NCI-H128 (cell line): ENCODE measurements around the gene SLC25A13.

ENCODE experiments used
- DNase-seq: peaks from one replicate; lab custom pipeline; 2025; ENCODE audit not compliant: unreplicated experiment; lab: John Stamatoyannopoulos, UW

Gene SLC25A13

DNA sequence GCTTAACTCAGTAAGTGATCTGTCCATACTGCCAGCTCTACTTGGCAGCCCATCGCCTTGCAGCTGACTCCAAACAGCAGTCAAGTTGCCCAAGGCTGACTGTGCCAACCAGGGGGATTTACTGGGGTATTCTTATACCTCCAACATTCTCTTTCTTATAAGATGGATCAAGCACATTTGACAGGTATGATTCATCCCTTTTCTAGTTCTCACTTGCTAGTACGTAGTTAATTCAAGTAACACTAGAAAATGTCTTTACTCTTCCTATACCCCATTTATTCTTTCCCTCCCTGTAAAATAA lies 77.0 kb downstream of the SLC25A13 start:
- DNase-seq: no peak

DNA sequence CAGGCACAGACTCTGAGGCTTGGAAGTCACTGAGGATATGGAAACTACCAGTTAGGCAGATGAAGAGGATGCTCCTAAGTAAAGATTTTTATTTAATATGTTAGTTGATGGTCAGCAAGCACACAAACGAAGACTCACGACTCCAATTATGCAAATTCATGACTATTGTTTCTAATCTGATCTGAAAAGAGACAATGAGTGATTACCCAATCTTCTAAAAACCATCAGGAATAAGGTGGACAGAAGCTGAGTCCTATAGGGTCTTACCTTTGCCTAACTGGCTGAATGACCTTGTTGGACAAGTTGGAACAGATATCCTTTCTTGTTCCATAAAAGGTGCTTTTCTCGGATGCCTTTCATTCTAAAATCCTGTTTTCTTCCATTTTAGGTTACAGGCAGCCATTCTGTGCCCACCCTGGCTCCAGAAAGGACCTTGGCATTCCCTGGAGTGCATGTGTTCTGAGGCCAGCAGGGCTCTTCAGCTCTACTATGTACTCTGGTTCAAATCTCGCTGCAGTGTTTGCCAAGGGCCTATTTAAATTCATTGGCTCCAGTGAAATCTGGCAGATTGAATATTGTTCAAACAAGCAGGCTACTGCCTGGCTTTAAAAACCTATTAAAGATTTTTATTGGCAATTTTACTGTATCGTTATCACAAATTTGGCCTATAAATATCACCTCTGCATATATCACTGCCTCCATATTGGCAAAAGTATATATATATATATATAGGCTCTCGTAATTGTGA lies 77.5 kb downstream of the SLC25A13 start:
- no peak for DNase-seq

DNA sequence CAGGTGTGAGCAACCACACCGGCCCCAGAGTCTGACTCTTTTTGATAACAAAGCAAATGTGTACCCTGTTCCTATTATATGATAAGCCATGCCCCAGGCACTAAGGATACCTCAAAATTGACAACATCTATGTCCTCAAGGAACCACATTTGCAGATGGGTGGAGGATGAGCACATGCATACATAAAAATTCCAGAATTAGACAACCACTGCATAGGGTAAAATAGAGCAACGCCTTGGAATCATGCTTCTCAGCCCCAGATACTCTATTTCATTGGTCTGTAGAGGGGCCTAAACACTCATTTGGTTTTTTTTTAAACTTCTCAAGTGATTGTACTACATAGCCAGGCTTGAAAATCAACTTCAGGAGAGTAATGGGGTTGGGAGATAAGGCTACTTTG lies 78.7 kb downstream of the SLC25A13 start:
- no peak for DNase-seq

DNA sequence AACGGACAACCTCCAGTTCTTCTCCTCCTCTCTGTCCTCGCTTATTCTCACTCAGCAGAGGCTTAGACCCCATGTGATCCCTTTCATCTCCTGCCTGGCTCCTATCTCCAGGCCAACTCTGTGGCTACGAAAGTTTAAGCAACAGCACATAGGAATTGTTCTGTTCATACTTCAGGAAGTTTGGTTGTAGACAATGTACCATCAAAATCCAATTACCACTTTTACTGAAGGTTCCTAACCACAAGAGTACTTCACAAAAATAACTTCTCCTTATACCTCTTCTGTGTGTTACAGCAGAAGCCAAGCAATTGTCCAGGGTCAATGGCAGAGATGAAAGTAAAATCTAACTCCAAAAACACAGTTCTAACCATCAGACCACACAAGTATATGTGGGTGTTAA lies 80.0 kb downstream of the SLC25A13 start:
- DNase-seq: no peak

DNA sequence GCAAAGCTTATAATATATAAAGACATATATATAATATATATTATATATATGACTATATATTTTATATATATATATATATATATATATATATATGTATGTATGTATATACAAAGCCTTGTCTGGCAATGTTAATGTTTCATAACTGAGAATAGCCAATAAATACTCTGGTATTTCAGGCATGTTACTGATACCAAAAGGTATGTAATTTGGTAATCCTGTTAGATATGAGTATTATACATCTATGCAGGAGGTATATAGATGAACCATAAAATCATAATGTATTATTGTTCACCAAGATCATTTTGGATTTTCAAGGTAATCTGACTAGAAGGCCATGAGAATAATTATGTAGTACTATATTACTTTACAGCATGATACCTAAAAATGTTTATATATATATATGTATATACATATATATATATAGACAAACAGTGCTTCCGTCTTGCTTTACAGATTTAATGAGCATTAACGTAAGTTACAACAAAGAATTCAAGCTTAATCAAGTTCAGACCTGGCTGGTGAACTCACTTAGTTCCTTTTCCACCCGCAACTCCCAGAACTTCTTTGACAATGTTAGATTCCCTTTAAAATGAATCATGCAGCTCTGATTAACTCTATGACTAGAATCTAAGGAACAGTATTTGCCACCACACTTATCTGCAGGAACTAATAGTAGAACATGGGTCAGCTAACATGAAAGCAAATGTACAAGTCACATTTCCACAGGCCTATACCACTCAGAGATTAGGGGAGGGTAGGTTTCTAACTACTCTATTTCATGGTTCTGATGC lies 82.7 kb downstream of the SLC25A13 start:
- DNase-seq: no peak

DNA sequence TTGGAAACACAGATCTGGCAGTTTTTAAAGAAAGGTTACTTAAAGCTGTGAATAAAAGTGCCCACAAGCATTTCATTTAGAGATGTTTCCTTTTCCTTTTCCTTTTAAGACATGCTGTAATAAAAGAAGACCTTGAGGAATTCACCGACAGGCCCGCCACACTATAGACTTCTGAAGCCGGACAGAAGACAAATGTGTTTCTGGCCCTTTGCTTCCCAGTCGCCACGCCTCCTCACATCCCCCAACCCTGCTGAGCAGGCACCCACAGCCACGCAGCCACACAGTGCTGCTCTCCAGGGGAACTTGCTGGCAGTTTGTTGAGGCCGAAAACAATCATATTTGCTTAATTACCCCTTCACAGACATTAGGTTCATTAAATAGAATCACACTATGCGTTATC lies 83.4 kb downstream of the SLC25A13 start:
- DNase-seq: no peak

DNA sequence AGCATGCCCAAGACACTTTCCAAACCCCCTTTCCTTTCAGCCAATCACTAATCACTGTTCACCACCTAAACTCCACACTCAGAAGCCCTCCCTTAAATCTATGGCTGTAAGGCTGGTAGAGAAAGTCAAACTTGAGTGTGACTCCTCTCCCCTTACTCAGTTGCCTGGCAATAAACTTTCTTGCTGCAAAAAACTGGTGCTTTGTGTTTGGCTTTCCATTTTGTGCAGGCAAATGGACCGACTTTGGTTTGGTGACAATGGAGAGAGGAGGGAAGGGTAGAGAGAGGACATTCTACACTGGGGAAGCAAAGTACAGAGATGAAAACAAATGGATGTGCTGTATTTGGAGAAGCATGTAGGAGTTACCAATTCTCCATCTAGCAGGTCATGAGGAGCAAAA lies 84.9 kb downstream of the SLC25A13 start:
- no peak for DNase-seq

DNA sequence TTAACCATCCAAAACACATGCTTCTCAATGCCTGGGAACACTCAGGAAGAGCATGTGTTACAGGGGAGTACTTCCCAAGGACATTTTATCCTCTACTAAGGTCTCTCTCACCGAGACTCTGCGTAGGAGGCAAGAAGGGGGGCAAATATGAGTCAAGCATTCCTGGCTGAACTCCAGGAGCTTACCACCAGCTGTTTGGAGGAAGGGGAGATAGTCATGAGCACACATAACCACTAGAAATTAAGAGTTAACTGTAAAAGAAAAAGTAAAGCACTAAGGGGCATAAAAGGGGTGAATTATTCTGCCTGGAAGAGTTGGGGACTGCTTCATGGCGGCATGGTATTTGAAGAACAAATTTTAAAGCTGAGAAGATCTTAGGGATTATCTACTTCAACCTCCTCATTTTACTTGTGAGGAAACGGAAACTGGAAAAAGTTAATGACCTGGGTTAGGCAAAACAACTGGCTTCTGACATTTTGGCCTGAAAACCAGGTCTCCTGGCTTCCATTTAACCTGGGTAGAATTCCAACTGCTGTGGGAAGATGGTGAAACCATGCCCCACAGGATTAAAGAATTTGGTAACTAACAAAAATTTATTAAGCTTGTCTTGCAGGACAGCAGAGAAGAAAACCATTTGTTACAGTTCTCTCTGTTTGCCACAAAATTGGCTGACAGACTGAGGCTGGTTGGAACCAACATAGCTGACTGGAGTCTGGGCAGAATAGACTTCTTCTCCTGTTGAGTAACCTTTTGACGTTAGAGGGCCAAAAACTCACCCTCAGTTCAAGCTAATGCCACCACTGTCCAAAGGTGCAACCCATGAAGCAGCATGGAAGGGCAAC lies 85.5 kb downstream of the SLC25A13 start:
- DNase-seq: no peak

DNA sequence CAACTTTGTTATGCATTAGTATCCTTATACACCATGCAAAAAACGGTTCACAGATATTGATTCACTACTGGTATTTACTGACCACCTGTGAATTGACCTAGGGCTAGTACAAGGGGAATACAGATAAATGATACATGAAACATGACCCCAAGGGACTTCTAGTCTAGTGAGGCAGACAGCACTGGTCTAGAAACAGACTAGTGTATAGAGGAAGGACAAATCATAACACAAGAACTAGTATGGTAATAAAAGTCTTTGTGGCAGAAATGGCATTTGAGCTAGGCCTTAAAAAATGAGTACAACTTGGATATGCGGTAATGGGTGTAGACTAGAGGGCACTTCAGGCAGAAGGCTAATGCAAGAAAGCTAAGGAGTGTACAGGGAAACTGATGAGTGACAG lies 86.6 kb downstream of the SLC25A13 start:
- no peak for DNase-seq

DNA sequence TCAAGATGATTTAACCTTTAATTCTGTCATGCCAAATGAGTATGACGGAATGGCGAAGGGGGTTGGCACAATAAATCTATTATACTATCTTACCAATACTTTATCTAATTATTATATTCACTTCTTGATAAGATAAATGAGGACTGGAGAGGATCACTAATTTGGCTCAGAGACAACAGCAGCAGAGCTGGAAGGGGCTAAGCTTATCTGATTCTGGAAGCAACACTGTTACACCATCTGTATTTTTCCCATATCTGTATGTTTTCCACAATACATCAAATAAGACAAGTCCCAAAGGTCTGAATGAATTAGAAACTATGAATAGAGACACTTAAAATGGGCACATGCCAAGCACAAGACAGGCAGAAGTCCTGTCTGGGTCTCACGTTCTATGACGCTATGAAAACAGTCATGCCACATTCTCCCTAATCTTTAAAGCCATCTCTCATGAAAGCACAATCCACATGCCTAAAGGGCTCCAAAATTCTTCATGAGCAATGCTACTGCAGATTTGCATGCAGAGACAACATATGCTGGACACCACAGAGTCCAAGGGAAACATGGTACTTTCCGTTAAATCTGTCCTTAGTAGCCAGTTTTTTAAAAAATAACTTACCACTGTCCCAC lies 88.3 kb downstream of the SLC25A13 start:
- no peak for DNase-seq

DNA sequence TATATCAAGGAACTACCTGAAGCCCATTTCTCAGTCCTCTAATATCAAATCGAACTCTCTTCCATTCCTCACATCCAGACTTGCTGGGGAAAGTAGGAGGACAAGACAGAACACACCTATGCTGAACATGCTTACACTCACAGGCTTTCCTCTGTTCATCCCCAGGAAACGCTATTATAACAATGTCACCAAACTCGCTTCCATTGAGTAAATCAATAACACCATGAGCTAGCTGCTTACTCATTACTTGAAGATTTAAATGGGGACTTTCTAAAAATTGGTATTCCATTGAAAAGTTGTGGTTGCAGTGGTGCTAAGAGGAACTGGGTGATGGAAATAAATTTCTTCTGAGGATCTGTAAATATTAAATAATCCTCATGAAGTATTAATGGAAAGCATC lies 88.8 kb downstream of the SLC25A13 start:
- DNase-seq: no peak

DNA sequence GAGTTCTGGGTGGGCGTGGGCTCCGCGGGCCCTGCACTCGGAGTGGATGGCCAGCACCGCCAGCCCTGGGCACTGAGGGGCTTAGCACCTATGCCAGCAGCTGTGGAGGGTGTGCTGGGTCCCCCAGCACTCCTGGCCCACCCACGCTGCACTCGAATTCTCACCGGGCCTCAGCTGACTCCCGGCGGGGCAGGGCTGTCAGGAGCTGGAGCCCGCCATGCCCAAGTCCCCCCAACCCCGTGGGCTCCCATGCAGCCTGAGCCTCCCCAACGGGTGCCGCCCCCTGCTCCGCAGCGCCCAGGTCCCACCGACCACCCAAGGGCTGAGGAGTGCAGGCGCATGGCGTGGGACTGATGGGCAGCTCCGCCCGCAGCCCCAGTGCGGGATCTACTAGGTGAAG lies 93.1 kb downstream of the SLC25A13 start:
- no peak for DNase-seq

DNA sequence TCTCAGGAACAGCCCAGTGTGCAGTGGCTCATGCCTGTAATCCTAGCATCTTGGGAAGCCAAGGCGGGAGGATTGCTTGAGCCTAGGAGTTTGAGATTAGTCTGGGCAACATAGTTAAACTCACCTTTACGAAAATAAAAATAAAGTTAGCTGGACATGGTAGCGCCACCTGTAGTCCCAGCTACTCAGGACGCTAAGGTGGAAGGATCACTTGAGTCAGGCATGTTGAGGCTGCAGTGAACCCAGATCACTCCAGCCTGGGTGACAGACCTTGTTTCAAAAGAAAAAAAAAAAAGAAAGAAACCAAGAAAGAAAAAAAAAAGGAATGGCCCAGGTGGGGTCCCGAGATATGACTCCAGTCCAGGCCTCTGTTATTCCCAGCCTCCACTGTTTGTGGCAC lies 96.6 kb downstream of the SLC25A13 start:
- DNase-seq: no peak

DNA sequence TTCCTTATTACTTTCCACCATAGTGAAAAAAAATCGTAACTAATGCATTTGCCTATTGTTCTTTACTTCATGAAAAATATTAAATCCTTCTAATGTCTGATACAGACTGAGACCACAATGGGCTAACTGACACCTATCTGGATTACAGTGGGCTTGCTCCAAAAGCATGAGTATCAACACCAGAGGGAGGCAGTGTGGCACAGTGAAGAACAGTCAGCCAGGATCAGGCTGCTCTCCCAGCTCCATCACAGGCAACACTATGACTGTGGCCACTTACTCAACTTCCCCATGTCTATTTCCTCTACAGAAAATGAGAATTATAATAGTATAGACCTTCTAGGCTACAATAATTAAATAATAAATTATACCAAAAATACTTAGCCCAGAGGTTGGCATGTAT lies 97.2 kb downstream of the SLC25A13 start:
- DNase-seq: no peak

DNA sequence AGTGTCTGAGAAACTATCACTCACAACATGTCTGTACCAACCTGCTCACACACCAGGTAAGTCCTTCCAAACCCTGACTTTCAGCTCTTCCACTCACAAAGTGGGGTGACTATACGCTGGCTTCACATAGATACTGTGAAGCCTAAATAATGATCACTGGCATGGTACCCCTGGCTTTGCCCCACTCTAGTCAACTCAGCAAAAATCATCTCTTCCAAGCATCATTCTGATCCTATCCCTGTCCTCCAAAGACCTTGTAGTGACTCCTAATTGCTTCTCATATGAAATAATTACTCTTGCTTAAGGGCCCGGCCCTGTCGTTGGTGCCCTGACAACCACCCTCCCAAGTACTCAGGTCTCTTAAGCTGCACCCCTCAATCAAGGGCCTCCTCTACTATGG lies 97.8 kb downstream of the SLC25A13 start:
- DNase-seq: no peak

DNA sequence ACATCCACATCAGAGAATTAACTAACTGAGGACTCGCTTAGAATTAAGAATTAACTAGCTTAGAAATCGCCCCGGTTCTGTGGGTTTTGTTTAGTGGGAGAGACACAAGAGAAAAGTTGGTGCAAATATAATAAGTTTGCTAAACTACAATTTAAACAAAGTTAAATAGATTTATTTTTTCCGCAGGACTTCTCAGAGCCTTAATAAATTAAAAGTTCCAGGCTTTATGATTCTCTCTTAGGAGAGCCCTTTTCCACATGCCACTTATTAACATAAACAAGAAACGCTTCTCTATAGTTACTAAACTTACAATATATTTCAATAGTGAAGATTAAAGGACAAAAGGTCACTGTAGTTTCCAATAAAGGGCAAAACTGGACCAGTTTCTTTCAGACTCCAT lies 100.0 kb downstream of the SLC25A13 start:
- no peak for DNase-seq

DNA sequence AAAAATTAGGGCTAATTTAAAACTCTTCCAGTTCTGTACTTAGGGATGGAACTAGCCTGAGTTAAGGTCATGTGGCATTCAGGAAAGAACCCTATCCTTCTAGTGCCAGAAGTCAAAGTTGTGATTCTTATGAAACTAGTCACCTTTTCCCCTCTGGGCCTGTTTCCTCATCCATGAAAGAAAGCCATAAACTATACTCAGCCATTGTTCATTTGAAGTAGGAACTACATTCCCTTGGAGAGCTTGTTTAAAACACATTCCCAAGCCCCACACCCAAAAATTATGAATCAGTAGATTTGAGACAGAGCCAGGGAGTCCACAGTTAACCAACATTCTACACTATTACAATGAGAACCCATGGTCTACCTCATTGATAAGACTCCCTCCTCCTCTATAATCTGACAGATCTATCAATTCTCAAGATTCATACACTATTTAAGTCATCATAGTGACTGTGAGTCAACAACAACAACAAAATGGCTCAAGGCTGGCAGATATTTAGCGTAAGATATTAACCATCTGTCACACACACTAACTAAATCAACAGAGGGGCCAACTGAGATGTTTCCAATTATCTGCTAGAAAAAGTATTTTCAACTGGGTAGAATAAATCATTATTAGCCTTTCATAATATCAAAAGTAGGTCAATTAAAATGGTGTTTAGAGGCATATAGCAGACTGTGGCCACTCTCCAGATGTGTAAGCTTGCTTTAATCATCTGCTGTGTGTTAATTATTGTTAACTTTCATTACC lies 102.3 kb downstream of the SLC25A13 start:
- no peak for DNase-seq

DNA sequence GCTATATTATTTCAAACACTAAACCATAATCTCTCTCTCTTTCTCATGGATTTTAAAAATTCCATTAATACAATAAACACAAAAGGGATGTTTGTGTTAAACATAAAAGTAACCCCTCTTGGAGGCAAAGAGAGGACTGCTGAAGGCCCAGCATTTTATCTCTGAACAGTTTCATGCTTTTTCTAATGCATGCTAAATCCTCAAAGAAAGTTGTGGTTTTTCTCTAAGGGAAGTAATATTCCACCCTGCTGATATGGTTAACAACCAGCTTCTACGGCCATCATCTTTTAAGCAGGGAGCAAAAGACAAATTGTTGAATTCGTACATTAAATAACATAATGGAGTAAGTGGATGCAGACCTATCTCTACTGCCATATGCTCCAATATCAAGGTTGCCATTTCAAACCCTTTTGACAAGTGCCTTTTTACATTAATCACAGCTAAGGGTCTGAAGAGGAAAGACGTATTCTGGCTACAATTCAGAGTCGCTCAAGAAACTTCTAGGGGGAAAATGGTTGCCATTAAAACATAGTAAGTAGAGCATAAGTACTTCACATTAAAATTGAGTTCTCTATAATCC lies 103.1 kb downstream of the SLC25A13 start:
- DNase-seq: no peak

DNA sequence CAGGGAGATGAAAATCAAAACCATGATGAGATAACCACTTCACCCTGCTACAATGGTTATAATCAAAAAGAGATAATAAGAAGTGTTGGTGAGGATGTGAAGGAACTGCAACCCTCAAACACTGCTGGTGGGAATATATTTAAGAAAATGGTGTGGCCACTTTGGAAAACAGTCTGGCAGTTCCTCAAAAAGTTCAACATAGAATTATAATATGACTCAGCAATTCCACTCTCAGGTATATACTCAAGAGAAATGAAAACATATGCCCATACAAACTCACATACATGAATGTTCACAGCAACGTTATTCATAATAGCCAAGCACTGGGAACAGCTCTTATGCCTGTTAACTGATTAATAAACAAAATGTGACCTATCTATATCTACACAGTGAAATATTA lies 104.8 kb downstream of the SLC25A13 start:
- no peak for DNase-seq

DNA sequence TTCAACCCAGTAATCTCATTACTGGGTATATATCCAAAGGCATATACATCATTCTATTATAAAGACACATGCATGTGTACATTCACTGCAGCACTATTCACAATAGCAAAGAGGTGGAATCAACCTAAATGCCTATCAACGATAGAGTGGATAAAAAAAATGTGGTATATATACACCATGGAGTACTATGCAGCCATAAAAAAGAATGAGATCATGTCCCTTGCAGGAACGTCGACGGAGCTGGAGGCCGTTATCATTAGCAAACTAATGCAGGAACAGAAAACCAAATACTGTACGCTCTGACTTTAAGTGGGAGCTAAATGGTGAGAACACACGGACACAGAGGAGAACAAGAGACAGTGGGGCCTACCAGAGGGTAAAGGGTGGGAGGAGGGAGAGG lies 105.5 kb downstream of the SLC25A13 start:
- no peak for DNase-seq
